Measurements from ENCODE around the gene PDZD2. TPM values are rescaled to one million over a fixed set of nuclear protein-coding genes. Genes with fewer than 3 reads are reported as not detected.
A peak's percentile ranks its signal among the peaks of the same experiment; 100 is the strongest.
"Not testable (repeated sequence)": the region's sequence is repeated elsewhere in the genome, so short reads cannot be mapped to it uniquely, and the experiment has no call there.

PDZD2 gene
- 0.11 and 0.26 TPM in 2 replicates for total RNA-seq (2014; rRNA removed; shearing (Covaris generic))
- 0.13 and 1.6 TPM in 2 replicates for polyA plus RNA-seq (2015; cell fraction: cytosol; rRNA removed)
- polyA plus RNA-seq (2015; cell fraction: nucleus; rRNA removed) = 0.15 and 0.20 TPM in 2 replicates

DNA sequence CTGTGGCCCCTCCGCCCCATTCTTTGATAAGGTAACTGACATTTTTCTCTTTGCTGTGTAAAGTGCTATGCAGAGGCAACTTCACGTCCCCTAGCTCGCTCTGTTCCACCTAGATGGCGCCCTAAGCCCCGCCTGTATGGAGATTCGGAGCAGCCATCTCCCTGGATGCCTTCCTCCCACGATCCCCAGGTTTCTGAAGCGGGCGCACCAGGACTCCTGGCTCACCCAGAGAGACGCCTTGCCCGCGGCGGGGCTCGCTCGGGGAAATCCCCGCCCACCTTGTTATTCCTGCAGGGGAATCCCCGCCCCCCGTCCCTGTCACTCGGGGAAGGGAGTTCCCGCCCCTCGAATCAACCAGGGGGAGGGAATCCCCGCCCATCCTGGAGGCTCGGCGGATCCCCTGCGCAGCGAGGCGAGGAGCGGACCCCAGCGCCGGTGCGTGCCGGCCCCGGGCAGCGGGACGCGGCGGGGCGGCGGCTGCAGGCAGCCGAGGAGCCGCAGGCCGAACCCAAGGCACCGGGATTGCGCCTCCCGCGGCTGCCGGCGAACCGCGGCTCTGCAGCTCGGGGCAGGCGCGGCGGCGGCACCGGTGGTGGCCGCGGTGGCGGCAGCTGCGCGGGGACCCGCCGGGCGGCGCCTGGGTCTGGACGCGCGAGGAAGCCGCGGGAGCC lies at the start of gene PDZD2:
PDZD2 (plus strand) TSS at position 384 of the 671 bp plus-strand sequence.
- peak; percentile 72 for DNase-seq (ENCODE audit: low read depth, low spot score)
- in situ Hi-C loops (cut with HindIII; ENCODE audit: low pct_unique_long_range_greater_than_20kb, low sequenced_read_pairs) = no loop called here

- in situ Hi-C loops (cut with HindIII; ENCODE audit: low pct_unique_long_range_greater_than_20kb, low sequenced_read_pairs) = no loop called here
- no peak for DNase-seq (ENCODE audit: low read depth, low spot score)
Measured at GRCh38 chr5:31593665-31594064, 45.3 kb upstream of the PDZD2 start.

GRCh38 chr5:31596354-31596753 lies 42.6 kb upstream of the PDZD2 start:
- in situ Hi-C loops (cut with HindIII; ENCODE audit: low pct_unique_long_range_greater_than_20kb, low sequenced_read_pairs) = no loop called here
- DNase-seq (ENCODE audit: low read depth, low spot score) = no peak

DNA sequence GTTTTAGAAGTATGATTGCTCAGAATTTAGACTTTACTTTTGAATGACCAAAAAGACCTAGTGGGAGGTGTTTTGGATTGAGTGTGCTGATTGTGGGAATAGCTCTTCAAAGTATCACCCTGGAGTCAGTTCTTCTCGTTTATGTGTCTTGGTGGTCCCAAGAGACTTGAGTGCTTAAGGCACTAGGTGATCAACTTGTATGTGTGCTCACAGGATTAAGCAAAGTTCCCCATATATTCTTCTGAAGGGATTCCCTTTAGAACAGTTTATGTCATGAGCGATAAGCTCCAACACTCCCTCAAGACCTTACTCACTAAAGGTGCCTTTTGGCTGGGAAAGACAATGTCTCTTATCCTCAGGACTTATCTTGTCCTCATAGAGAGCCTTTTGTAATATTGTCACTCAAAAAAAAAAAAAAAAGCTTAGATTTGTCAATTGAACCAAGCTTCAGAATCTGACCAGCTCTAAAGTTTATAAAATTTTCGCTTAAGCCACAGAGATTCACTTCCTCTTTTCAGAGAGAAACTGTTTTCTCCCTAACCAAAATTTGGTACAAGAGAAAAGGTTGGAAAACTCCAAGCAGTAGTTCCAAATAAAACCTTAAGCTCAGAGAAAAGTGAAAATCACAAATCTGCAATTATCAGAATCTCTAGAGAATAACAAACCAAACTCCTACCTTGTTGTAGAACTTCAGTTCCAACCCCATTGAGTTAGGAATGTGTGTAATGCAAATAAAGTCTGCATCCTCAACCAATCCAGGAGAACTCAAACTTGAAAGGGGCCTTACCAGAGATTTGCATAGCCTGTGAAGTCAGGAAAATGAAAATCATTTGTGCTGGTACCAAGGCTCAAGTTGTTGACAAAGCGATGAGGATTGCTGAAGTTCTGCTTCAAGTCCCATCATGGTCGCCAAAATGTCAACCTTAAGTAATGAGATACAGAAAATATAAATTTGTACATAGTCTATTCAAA lies 40.0 kb upstream of the PDZD2 start:
- in situ Hi-C loops (cut with HindIII; ENCODE audit: low pct_unique_long_range_greater_than_20kb, low sequenced_read_pairs) = no loop called here
- DNase-seq (ENCODE audit: low read depth, low spot score) = no peak

- in situ Hi-C loops (cut with HindIII; ENCODE audit: low pct_unique_long_range_greater_than_20kb, low sequenced_read_pairs); DNase-seq (ENCODE audit: low read depth, low spot score): not testable (repeated sequence)
Measured at GRCh38 chr5:31602305-31602704, 36.6 kb upstream of the PDZD2 start.

DNA sequence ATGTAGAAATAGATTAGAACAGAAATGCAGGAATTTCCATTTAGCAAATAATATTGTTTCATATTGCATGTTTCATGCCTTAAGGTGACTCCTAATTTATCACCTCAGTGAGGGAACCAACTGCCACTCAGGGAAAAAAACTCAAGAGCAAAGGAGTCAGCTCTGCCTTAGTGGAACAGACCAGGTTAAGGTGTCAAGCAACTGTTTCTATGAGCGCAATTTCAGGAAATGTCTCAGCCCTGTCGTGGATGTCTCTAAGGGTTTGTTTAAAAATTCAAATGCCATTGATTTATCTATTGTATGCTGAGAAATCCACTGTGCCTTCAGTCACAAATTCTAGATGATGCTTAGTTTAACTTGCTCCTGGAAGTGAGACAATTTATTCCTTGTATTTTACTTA lies 34.7 kb upstream of the PDZD2 start:
- in situ Hi-C loops (cut with HindIII; ENCODE audit: low pct_unique_long_range_greater_than_20kb, low sequenced_read_pairs) = no loop called here
- no peak for DNase-seq (ENCODE audit: low read depth, low spot score)

DNA sequence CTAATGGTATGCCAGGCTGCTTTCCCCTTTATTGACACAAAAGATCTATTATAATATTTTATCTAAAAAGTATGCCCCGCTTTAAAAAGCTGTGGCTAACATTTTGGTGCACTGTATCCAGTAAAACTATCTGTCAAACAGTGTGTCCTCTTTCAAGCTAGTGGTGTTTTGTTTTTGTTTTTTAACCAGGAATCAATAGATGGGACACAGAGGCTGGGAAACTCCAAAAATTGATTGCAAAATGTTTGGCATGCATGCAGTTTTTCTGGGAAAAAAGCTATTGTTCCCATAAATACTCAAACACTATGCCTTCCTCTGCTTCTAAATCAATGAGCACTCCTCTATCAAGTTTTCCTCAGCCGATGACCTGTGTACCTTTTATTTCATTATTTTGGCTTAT lies 34.3 kb upstream of the PDZD2 start:
- DNase-seq (ENCODE audit: low read depth, low spot score) = no peak
- in situ Hi-C loops (cut with HindIII; ENCODE audit: low pct_unique_long_range_greater_than_20kb, low sequenced_read_pairs) = no loop called here

- in situ Hi-C loops (cut with HindIII; ENCODE audit: low pct_unique_long_range_greater_than_20kb, low sequenced_read_pairs) = no loop called here
- no peak for DNase-seq (ENCODE audit: low read depth, low spot score)
Measured at GRCh38 chr5:31605920-31606319, 33.0 kb upstream of the PDZD2 start.

DNA sequence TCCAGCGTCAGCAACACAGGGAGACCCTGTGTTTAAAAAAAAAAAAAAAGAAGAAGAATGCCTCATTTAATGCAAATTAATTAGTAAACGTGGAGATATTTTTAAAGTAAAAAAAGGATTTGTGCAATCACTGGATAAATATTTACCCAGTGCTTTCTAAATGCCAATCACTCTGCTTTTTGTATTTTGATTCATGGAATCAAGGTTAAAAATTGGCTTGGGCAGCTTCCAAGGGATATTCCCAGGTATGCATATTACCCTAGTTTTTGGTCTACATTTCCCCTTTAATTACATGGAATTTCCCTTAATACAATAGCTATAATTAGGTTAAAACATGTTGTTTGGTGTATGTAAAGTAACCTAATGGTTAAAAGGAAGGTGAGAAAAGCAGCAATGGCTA lies 31.4 kb upstream of the PDZD2 start:
- DNase-seq (ENCODE audit: low read depth, low spot score) = no peak
- in situ Hi-C loops (cut with HindIII; ENCODE audit: low pct_unique_long_range_greater_than_20kb, low sequenced_read_pairs) = no loop called here

DNA sequence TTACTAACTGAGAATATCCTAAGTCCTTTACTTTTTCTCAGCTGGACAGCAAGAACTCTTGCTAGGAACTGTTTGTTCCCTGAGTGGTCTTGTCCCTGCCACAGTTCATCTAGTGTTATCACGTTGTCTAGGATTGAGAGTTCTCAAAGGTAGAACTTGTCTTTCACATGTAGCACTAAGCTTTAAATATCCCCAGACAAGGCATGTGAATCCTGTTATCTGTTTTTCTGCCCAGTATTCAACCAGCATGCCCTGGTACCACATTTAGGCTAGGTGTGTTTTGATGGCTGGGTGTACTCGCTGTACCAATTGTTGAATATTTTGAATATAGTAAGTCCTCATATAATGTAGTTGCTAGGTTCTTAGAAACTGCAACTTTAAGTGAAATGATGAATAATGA lies 27.9 kb upstream of the PDZD2 start:
- DNase-seq (ENCODE audit: low read depth, low spot score) = no peak
- in situ Hi-C loops (cut with HindIII; ENCODE audit: low pct_unique_long_range_greater_than_20kb, low sequenced_read_pairs) = no loop called here

DNA sequence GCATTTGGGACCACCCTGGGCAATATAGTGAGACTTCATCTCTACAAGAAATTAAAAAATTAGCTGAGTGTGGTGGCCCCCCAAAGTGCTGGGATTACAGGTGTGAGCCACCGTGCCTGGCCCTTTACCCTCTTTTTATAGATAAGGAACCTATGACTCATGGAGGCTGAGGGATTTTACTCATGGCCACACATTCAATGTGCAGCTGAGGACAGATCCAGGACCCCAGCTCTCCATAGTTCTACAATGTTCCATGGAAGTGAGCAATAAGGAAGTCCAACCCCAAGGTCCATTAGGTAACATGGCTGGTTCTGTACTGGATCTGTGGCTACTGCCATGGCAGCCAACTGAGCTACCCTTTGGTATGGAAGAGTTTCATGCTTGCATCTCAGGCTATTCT lies 25.3 kb upstream of the PDZD2 start:
- in situ Hi-C loops (cut with HindIII; ENCODE audit: low pct_unique_long_range_greater_than_20kb, low sequenced_read_pairs) = no loop called here
- DNase-seq (ENCODE audit: low read depth, low spot score) = no peak

DNA sequence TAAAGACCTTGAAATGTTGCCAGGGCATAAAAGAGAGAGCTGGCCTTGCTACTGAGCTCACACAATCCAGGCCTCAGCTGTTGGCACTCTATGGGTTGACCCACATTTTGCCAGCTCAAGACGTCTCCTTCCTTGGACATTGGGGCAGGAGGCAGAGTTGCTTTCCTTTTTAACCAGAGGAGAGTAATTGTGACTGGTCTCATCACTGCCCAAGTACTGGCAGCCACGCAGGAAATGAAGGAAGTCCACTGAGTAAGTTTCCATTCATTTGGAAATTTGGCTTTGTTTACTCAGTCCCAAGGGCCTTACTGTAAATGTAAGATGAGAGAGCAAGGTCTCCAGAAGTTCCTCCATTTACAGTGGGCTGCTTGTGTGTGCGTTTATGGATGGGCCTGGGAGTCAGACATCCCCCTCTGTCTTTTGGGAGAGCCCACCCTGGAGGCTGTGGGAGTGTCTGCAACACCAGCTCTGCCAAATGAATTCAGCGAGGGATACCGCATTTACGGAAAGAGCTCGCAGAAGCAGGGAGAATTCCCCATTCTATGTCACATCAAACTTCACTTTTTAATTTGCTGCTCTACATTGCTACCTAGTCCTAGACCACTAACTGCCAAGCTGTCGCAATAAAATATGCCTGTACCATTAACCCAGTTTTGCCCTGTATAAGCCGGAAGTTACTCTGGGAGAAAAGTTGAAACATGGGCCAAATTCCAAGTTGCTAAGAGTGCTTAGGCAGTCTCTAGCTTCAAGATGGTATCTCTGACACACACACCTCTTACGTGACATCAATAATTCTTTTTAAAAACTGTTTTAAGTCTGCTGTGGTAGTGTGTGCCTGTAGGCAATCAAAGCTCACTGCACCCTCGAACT lies 24.5 kb upstream of the PDZD2 start:
- DNase-seq (ENCODE audit: low read depth, low spot score) = no peak
- in situ Hi-C loops (cut with HindIII; ENCODE audit: low pct_unique_long_range_greater_than_20kb, low sequenced_read_pairs) = no loop called here

- in situ Hi-C loops (cut with HindIII; ENCODE audit: low pct_unique_long_range_greater_than_20kb, low sequenced_read_pairs) = no loop called here
- no peak for DNase-seq (ENCODE audit: low read depth, low spot score)
Measured at GRCh38 chr5:31617867-31618266, 21.1 kb upstream of the PDZD2 start.

- DNase-seq (ENCODE audit: low read depth, low spot score) = no peak
- in situ Hi-C loops (cut with HindIII; ENCODE audit: low pct_unique_long_range_greater_than_20kb, low sequenced_read_pairs) = no loop called here
Measured at GRCh38 chr5:31620026-31620425, 18.9 kb upstream of the PDZD2 start.

DNA sequence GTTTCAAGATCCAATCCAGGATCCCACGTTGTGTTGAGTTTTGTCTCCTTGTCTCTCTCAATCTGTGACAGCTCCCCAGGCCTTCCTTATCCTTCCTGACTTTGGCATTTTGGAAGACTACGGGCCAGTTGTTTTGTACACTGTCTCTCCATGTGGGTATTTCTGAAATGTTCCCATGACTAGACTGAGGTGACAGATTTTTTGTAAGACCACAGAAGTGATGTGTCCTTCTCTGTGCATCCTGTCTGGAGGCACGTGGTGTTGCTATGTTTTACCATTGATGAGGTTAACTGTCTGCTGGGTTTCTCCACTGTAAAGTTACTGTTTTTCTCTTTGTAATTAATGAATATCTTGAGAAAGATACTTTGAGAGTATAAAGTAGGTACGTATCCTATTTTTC lies 15.7 kb upstream of the PDZD2 start:
- no peak for DNase-seq (ENCODE audit: low read depth, low spot score)
- in situ Hi-C loops (cut with HindIII; ENCODE audit: low pct_unique_long_range_greater_than_20kb, low sequenced_read_pairs) = no loop called here

DNA sequence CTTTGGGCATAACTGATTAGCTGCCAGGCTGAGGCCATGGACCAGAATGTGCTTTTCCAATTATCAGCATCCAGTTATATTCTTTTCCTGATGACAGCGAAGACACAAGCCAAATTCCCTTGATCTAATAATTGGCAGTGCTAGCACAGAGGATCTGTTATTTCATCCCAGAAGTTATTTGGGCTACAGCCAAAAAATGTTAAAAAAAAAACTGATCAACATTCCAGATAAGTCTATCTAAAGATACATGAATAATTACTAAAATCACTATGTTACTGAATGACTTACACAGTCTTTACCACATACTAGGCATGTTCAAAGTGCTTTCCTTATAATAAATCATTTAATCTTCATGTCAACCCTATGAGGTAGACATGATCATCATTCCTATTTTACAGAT lies 13.5 kb upstream of the PDZD2 start:
- no peak for DNase-seq (ENCODE audit: low read depth, low spot score)
- in situ Hi-C loops (cut with HindIII; ENCODE audit: low pct_unique_long_range_greater_than_20kb, low sequenced_read_pairs) = no loop called here

DNA sequence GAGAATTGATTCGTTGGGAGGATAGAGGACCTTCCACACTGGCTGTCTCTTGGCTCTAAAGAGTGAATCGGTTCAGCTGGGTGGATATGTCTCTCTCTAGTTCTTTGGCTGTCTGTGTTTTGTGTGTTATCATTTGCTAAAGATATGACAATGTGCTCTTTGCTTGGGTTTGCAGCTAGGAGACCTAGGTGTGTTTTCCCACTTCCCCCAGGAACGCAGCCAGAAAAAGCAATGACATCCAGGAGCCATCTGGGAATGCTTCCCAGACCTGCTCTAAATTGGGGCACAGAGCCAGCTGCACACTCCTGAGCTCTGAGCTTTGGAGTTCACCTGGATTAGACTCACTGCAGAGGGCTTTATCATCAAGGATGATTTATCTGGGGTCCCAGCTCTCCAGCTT lies 12.8 kb upstream of the PDZD2 start:
- in situ Hi-C loops (cut with HindIII; ENCODE audit: low pct_unique_long_range_greater_than_20kb, low sequenced_read_pairs) = no loop called here
- no peak for DNase-seq (ENCODE audit: low read depth, low spot score)
